Mucosa of descending colon (tissue), 3 donors: ENCODE measurements around the gene EWSR1. TPM values are rescaled to one million over a fixed set of nuclear protein-coding genes. Genes with fewer than 3 reads are reported as not detected.
A peak's percentile ranks its signal among the peaks of the same experiment; 100 is the strongest.

ENCODE experiments used
- ATAC-seq: fragments of 200-7000 bp; cut with Tn5 transposase; one replicate; pipeline ENCODE4 v1.9.1; 2020; ENCODE audit warnings: mild to moderate bottlenecking, moderate library complexity
- DNase-seq, 3 donors: peaks; one replicate each; pipeline ENCODE4 v3.0.0-alpha.2; 2020
- H3K36me3 ChIP-seq: fragments of 200-600 bp; one replicate; pipeline ENCODE4 v1.8.0; 2021; ENCODE audit warnings: low read depth, mild to moderate bottlenecking
- H3K4me1 ChIP-seq: fragments of 200-600 bp; one replicate; pipeline ENCODE4 v1.8.0; 2021; ENCODE audit warnings: low read depth, mild to moderate bottlenecking
- H3K4me3 ChIP-seq: fragments of 200-600 bp; one replicate; pipeline ENCODE4 v1.8.0; 2021; ENCODE audit warnings: mild to moderate bottlenecking
- H3K9me3 ChIP-seq: fragments of 200-600 bp; one replicate; pipeline ENCODE4 v1.8.0; 2021; ENCODE audit warnings: mild to moderate bottlenecking
- intact Hi-C, 2 donors: fragments of 100-400 bp; cut with DNase I in 1 of 2; cut with micrococcal nuclease in 1 of 2; formaldehyde crosslinking; loops; one replicate each; pipeline versions ENCODE4 v1.11.0 to v1.11.1; 2022; cut with DNase I, micrococcal nuclease
- total RNA-seq, 3 donors: library from RNA; stranded (reverse); fragmentation: NEBNext Ultra II Directional in 2 of 3; extraction: Animal tissue kit (Norgen Biotek cat#: 25700) in 2 of 3; gene quantifications; one replicate each; pipeline versions ENCODE4 v1.2.1 to v1.2.4, GENCODE V29; 2021 to 2023
- TF ChIP-seq, protein P1 (sequence below): fragments of 200-600 bp; IDR thresholded peaks from one replicate; pipeline ENCODE4 v1.8.0; 2022; ENCODE audit warnings: antibody characterized with exemption, mild to moderate bottlenecking
- donor health status: DM: no; HTN: no; CAD: no; lungs with moderate emphysema.
- donor health status: DM: no; HTN: no; CAD: no.
- donor health status: DM: no; HTN: yes; CAD: no.

Gene EWSR1
- total RNA-seq, 3 donors from 2014 or later = 176 to 227 (median 179) TPM

DNA sequence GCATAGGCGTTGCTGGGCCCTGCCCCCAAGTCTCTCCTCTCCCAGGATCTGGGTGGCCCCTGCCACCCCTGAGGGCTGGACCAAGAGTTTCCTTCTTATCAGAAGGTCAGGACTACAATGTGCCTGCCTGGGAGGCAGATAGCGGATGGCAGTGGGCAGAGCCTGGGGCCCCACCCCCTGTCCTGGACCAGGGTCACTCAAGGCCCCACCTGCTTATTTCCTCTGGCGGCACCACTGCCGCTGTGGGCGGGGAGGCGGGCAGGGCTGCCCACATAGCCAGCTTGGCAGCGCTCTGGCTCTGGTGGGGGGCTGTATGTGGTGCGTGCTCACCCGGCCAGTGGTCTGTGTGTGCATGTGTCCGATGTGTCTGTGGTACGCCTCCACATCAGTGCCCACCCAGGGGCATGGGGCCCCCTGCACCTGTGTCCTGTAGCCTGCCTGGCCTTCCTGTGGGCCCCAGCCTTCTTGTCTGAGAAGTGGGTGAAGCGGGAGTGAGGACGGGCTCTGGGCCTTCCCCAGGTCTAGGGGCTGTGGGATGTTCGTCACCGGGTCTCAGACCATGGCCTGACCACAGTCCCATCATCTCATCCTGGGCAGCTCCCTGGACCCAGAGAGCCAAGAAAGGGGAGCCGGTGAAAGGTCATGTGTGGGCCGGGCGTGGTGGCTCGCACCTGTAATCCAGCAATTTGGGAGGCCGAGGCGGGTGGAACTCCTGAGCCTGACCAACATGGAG lies 41.4 kb downstream of the EWSR1 start:
- DNase-seq = peak; percentile 66 to 75 (median 74)

DNA sequence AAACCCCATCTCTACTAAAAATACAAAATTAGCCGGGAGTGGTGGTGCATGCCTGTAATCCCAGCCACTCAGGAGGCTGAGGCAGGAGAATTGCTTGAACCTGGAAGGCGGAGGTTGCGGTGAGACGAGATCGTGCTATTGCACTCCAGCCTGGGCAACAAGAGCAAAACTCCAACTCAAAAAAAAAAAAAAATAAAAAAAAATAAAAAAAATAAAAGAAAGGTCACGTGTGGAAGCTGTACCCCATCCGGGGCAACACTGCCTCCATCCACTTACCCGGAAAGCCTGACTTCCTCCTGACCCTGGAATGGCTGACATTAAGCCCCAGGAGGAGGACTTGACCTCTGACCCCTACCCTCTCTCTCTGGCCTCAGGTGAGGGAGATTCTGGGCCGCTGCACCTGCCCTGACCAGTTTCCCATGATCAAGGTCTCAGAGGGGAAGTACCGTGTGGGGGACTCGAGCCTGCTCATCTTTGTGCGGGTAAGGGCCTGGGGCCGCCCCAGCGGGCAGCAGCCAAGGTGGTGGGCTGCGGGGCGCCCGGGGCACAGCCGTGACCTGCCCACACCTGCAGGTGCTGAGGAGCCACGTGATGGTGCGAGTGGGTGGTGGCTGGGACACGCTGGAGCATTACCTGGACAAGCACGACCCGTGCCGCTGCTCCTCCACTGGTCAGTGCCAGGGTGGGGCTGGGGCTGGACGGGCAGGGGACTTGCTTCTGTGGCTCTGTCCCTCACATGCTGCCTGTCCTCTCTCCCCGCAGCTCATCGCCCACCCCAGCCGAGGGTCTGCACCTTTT lies 42.2 kb downstream of the EWSR1 start:
- H3K4me3 ChIP-seq = no peak overlapping the region
- intact Hi-C loops = no loop called here
- ATAC-seq = no peak

More for the DNA sequence above, 41.4 kb downstream of the EWSR1 start:
- ATAC-seq = peak; percentile 15
- Histone ChIP-seq H3K9me3 (no peaks in the 10 kb centered on the region), H3K4me3 (no peak overlapping the region), H3K4me1 (peaks cover 67% of the 10 kb centered on the region), H3K36me3 (no peaks in the 10 kb centered on the region)
- intact Hi-C loops = no loop called here
- TF ChIP-seq, protein P1, sequence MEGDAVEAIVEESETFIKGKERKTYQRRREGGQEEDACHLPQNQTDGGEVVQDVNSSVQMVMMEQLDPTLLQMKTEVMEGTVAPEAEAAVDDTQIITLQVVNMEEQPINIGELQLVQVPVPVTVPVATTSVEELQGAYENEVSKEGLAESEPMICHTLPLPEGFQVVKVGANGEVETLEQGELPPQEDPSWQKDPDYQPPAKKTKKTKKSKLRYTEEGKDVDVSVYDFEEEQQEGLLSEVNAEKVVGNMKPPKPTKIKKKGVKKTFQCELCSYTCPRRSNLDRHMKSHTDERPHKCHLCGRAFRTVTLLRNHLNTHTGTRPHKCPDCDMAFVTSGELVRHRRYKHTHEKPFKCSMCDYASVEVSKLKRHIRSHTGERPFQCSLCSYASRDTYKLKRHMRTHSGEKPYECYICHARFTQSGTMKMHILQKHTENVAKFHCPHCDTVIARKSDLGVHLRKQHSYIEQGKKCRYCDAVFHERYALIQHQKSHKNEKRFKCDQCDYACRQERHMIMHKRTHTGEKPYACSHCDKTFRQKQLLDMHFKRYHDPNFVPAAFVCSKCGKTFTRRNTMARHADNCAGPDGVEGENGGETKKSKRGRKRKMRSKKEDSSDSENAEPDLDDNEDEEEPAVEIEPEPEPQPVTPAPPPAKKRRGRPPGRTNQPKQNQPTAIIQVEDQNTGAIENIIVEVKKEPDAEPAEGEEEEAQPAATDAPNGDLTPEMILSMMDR = no peak

DNA sequence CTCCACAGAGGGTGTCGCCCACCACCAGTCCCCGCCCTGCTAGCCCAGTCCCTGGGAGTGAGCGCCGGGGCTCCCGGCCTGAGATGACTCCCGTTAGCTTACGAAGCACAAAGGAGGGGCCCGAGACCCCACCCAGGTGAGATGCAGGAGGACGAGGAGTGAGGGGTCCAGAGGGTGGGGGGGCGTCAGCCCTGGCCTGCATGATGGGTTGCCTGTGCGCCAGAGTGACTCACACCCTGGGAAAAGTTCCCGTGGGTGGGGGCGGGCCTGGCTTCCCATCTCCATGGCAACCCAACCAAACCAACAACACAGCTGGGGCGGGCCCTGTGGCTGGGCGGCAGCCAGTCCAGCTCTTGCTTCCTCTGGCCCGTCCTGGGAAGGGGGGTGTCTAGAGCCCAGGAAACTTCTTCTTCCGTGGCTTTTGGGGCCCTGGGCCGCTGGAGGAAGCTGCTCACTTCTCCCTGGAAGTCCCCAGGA lies 42.8 kb downstream of the EWSR1 start:
- DNase-seq = peak; percentile 87 to 93 (median 91)

More for the DNA sequence above, 42.2 kb downstream of the EWSR1 start:
- Histone ChIP-seq H3K4me1 (peaks cover 73% of the 10 kb centered on the region), H3K9me3 (no peaks in the 10 kb centered on the region), H3K36me3 (no peaks in the 10 kb centered on the region)
- TF ChIP-seq, protein P1 = no peak
- no peak for DNase-seq

DNA sequence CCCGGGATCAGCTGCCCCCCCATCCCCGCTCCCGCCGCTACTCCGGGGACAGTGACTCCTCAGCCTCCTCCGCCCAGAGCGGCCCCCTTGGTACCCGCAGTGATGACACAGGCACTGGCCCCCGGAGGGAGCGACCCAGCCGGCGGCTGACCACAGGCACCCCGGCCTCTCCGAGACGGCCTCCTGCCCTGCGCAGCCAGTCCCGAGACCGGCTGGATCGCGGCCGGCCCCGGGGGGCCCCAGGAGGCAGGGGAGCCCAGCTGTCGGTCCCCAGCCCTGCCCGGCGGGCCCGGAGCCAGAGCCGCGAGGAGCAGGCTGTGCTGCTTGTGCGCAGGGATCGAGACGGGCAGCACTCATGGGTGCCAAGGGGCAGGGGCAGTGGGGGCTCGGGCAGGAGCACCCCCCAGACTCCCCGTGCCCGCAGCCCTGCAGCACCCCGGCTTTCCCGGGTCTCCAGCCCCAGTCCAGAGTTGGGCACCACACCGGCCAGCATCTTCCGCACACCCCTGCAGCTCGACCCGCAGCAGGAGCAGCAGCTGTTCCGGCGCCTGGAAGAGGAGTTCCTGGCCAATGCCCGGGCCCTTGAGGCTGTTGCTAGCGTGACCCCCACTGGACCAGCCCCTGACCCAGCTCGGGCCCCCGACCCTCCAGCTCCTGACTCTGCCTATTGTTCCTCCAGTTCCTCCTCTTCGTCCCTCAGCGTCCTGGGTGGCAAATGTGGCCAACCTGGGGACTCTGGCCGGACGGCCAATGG lies 43.6 kb downstream of the EWSR1 start:
- TF ChIP-seq, protein P1 = no peak
- H3K9me3 ChIP-seq = no peaks in the 10 kb centered on the region
- intact Hi-C loops = no loop called here
- peak in 1 of 3 donors; percentile 62 for DNase-seq
- no peak overlapping the region for H3K4me3 ChIP-seq
- H3K4me1 ChIP-seq = peaks cover 72% of the 10 kb centered on the region
- no peaks in the 10 kb centered on the region for H3K36me3 ChIP-seq
- no peak for ATAC-seq

More for the DNA sequence above, 42.8 kb downstream of the EWSR1 start:
- Histone ChIP-seq H3K4me1 (peaks cover 78% of the 10 kb centered on the region), H3K9me3 (no peaks in the 10 kb centered on the region), H3K4me3 (no peak overlapping the region), H3K36me3 (no peaks in the 10 kb centered on the region)
- intact Hi-C loops = no loop called here
- TF ChIP-seq, protein P1 = no peak
- peak; percentile 61 for ATAC-seq
